ENCODE data around the gene TST. TPM values are rescaled to one million over a fixed set of nuclear protein-coding genes. Genes with fewer than 3 reads are reported as not detected.
A peak's percentile ranks its signal among the peaks of the same experiment; 100 is the strongest.

Gene TST
- total and polyA plus RNA-seq, 9 of the 15 experiments (the other 6 are each of a cell fraction or from before 2014, with no cell fraction given): 1.4 to 26.9 (median 12.4) TPM

DNA sequence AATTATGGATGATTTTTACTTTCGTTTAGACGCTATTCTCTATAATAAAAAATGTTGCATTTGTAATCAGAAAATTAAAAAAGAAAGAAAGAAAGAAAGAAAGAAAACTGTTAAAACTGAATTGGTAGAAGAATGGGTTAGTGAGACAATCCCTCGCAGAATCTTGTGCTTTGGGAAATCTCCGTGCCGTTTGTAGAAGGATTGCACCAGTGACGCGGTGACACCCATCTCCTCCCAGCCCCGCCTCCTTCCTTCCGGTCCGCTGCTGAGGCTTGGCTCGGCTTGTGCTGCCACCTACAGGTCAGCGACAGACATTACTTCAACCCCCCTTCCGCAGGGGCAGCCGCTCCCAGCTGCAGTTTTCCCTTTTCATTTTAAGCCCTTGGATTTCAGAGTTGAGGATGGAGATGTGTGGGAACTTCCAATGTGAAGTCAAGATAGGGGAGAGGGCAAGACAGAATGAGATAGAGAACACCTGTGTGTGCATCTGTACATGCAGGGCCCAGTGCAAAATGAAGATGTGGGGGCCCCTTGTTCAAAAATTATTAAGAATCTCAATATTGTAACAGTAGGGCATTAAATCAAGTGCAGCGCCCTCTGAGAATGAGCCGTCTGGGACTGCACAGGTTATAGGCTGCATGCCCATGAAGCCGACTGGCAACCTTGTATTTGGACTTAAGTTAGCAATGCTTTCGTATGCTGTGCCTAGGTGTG, 41.1 kb downstream of the TST start (continued):
- TF ChIP-seq CREB1 (IDR thresholded peaks at IDR 0.05) (no peak), CREB1 (CRISPR knock-in tag; IDR thresholded peaks at IDR 0.05) (peak; percentile 71), POLR2AphosphoS2 (IDR thresholded peaks at IDR 0.05; ENCODE audit: low read length) (no peak), KAT8 (IDR thresholded peaks at IDR 0.05; ENCODE audit: low read depth) (no peak), SMARCA5 (IDR thresholded peaks at IDR 0.05) (no peak), SMARCE1 (IDR thresholded peaks at IDR 0.05) (no peak), CAMTA2 (CRISPR knock-in tag; conservative IDR thresholded peaks at IDR 0.05) (no peak), NFIC (IDR thresholded peaks at IDR 0.05) (no peak), ZNF354B (CRISPR knock-in tag; IDR thresholded peaks at IDR 0.05) (no peak), MAZ (CRISPR knock-in tag; conservative IDR thresholded peaks at IDR 0.05 in 1 of 2, IDR thresholded peaks at IDR 0.05 in 1 of 2) (peak in 1 of 2 experiments; percentile 40; a peak in 1 of 4 replicates), ZNF830 (CRISPR knock-in tag; IDR thresholded peaks at IDR 0.05) (no peak)
- TF ChIP-seq, protein P1, sequence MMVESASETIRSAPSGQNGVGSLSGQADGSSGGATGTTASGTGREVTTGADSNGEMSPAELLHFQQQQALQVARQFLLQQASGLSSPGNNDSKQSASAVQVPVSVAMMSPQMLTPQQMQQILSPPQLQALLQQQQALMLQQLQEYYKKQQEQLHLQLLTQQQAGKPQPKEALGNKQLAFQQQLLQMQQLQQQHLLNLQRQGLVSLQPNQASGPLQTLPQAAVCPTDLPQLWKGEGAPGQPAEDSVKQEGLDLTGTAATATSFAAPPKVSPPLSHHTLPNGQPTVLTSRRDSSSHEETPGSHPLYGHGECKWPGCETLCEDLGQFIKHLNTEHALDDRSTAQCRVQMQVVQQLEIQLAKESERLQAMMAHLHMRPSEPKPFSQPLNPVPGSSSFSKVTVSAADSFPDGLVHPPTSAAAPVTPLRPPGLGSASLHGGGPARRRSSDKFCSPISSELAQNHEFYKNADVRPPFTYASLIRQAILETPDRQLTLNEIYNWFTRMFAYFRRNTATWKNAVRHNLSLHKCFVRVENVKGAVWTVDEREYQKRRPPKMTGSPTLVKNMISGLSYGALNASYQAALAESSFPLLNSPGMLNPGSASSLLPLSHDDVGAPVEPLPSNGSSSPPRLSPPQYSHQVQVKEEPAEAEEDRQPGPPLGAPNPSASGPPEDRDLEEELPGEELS (CRISPR knock-in tag; IDR thresholded peaks at IDR 0.05; ENCODE audit: borderline replicate concordance): no peak
- TF ChIP-seq, protein P2, sequence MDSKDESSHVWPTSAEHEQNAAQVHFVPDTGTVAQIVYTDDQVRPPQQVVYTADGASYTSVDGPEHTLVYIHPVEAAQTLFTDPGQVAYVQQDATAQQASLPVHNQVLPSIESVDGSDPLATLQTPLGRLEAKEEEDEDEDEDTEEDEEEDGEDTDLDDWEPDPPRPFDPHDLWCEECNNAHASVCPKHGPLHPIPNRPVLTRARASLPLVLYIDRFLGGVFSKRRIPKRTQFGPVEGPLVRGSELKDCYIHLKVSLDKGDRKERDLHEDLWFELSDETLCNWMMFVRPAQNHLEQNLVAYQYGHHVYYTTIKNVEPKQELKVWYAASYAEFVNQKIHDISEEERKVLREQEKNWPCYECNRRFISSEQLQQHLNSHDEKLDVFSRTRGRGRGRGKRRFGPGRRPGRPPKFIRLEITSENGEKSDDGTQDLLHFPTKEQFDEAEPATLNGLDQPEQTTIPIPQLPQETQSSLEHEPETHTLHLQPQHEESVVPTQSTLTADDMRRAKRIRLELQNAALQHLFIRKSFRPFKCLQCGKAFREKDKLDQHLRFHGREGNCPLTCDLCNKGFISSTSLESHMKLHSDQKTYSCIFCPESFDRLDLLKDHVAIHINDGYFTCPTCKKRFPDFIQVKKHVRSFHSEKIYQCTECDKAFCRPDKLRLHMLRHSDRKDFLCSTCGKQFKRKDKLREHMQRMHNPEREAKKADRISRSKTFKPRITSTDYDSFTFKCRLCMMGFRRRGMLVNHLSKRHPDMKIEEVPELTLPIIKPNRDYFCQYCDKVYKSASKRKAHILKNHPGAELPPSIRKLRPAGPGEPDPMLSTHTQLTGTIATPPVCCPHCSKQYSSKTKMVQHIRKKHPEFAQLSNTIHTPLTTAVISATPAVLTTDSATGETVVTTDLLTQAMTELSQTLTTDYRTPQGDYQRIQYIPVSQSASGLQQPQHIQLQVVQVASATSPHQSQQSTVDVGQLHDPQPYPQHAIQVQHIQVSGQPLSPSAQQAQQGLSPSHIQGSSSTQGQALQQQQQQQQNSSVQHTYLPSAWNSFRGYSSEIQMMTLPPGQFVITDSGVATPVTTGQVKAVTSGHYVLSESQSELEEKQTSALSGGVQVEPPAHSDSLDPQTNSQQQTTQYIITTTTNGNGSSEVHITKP (IDR thresholded peaks at IDR 0.05; ENCODE audit: partially characterized antibody): no peak
- TF ChIP-seq, protein P3, sequence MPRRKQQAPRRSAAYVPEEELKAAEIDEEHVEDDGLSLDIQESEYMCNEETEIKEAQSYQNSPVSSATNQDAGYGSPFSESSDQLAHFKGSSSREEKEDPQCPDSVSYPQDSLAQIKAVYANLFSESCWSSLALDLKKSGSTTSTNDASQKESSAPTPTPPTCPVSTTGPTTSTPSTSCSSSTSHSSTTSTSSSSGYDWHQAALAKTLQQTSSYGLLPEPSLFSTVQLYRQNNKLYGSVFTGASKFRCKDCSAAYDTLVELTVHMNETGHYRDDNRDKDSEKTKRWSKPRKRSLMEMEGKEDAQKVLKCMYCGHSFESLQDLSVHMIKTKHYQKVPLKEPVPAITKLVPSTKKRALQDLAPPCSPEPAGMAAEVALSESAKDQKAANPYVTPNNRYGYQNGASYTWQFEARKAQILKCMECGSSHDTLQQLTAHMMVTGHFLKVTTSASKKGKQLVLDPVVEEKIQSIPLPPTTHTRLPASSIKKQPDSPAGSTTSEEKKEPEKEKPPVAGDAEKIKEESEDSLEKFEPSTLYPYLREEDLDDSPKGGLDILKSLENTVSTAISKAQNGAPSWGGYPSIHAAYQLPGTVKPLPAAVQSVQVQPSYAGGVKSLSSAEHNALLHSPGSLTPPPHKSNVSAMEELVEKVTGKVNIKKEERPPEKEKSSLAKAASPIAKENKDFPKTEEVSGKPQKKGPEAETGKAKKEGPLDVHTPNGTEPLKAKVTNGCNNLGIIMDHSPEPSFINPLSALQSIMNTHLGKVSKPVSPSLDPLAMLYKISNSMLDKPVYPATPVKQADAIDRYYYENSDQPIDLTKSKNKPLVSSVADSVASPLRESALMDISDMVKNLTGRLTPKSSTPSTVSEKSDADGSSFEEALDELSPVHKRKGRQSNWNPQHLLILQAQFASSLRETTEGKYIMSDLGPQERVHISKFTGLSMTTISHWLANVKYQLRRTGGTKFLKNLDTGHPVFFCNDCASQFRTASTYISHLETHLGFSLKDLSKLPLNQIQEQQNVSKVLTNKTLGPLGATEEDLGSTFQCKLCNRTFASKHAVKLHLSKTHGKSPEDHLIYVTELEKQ (CRISPR knock-in tag; IDR thresholded peaks at IDR 0.05): no peak
- TF ChIP-seq, protein P4, sequence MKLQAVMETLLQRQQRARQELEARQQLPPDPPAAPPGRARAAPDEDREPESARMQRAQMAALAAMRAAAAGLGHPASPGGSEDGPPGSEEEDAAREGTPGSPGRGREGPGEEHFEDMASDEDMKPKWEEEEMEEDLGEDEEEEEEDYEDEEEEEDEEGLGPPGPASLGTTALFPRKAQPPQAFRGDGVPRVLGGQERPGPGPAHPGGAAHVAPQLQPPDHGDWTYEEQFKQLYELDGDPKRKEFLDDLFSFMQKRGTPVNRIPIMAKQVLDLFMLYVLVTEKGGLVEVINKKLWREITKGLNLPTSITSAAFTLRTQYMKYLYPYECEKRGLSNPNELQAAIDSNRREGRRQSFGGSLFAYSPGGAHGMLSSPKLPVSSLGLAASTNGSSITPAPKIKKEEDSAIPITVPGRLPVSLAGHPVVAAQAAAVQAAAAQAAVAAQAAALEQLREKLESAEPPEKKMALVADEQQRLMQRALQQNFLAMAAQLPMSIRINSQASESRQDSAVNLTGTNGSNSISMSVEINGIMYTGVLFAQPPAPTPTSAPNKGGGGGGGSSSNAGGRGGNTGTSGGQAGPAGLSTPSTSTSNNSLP (IDR thresholded peaks at IDR 0.05; ENCODE audit: borderline replicate concordance, low read depth, low read length): no peak
- TF ChIP-seq, protein P5, sequence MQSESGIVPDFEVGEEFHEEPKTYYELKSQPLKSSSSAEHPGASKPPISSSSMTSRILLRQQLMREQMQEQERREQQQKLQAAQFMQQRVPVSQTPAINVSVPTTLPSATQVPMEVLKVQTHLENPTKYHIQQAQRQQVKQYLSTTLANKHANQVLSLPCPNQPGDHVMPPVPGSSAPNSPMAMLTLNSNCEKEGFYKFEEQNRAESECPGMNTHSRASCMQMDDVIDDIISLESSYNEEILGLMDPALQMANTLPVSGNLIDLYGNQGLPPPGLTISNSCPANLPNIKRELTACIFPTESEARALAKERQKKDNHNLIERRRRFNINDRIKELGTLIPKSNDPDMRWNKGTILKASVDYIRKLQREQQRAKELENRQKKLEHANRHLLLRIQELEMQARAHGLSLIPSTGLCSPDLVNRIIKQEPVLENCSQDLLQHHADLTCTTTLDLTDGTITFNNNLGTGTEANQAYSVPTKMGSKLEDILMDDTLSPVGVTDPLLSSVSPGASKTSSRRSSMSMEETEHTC (IDR thresholded peaks at IDR 0.05): no peak

Measured in K562 (cell line).